Measurements from ENCODE around the gene LYST.

GRCh38 chr1:235624721-235625333 lies 241.9 kb downstream of the LYST start:
- TF ChIP-seq CTCF (optimal IDR thresholded peaks at IDR 0.05 in 1 of 3, IDR thresholded peaks at IDR 0.05 in 1 of 3, conservative IDR thresholded peaks at IDR 0.05 in 1 of 3; ENCODE audit: extremely low read depth in 1 of 3, insufficient read depth in 2 of 3, low read length in 3 of 3) (no peak), EZH2 (IDR thresholded peaks at IDR 0.05; ENCODE audit: low read length) (no peak)
